Right forelimb (tissue), 1 donor: ENCODE data around the gene PRRG2.

ENCODE experiments used
- DNase-seq: peaks from one replicate; pipeline ENCODE4 v3.0.0-alpha.2; 2018

The PRRG2 gene

GRCh38 chr19:49581007-49581508, at the start of gene PRRG2:
PRRG2 (plus strand) TSS chr19:49581316; CDS start chr19:49583220, 1,904 bp downstream.
- DNase-seq: no peak

- peak; percentile 85 for DNase-seq
Measured at GRCh38 chr19:49533551-49534488, 47.3 kb upstream of the PRRG2 start.

GRCh38 chr19:49534632-49535385, 46.3 kb upstream of the PRRG2 start:
- no peak for DNase-seq

GRCh38 chr19:49536921-49537462, 44.1 kb upstream of the PRRG2 start:
- no peak for DNase-seq

GRCh38 chr19:49538643-49539042, 42.5 kb upstream of the PRRG2 start:
- no peak for DNase-seq

GRCh38 chr19:49539192-49539952, 41.7 kb upstream of the PRRG2 start:
- no peak for DNase-seq

GRCh38 chr19:49541914-49542313, 39.2 kb upstream of the PRRG2 start:
- DNase-seq: no peak

- no peak for DNase-seq
Measured at GRCh38 chr19:49542446-49542845, 38.7 kb upstream of the PRRG2 start.

GRCh38 chr19:49543032-49543431, 38.1 kb upstream of the PRRG2 start:
- no peak for DNase-seq

GRCh38 chr19:49544154-49544553, 37.0 kb upstream of the PRRG2 start:
- DNase-seq: no peak

GRCh38 chr19:49546825-49547565, 34.1 kb upstream of the PRRG2 start:
- DNase-seq: peak; percentile 84

- no peak for DNase-seq
Measured at GRCh38 chr19:49549045-49549444, 32.1 kb upstream of the PRRG2 start.

- no peak for DNase-seq
Measured at GRCh38 chr19:49551531-49551930, 29.6 kb upstream of the PRRG2 start.

- DNase-seq: no peak
Measured at GRCh38 chr19:49552749-49553148, 28.4 kb upstream of the PRRG2 start.

- DNase-seq: no peak
Measured at GRCh38 chr19:49553451-49554271, 27.5 kb upstream of the PRRG2 start.

- DNase-seq: no peak
Measured at GRCh38 chr19:49554701-49555181, 26.4 kb upstream of the PRRG2 start.

- DNase-seq: peak; percentile 83
Measured at GRCh38 chr19:49555600-49556411, 25.3 kb upstream of the PRRG2 start.

- no peak for DNase-seq
Measured at GRCh38 chr19:49556412-49557398, 24.4 kb upstream of the PRRG2 start.
